HS-5 (cell line): ENCODE measurements around the gene CCL8.
A peak's percentile ranks its signal among the peaks of the same experiment; 100 is the strongest.
"Not testable (repeated sequence)": the region's sequence is repeated elsewhere in the genome, so short reads cannot be mapped to it uniquely, and the experiment has no call there.

ENCODE experiments used
- DNase-seq: peaks from one replicate; pipeline ENCODE4 v3.0.0-alpha.2; 2012; ENCODE audit warnings: low read depth

The CCL8 gene

DNA sequence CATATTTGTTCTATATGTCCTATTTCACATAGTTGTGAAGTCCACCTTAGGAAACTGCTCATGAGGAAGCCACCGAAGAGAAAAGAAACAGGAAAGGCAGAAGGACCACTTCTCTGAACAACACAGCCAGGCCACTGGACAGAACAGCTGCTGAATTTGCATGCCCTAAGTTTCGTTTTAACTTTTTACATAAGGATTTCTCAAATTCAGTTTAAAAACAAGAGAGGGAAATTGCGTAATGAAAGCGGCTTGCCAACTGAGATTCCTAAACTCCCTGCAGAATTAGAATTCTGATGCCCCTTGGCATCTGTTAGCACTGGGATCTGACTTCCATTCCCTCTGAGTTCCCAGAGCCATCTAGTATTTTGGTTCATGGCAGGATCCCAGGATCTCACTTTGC, 5.0 kb upstream of the CCL8 start:
- DNase-seq, result no peak

DNA sequence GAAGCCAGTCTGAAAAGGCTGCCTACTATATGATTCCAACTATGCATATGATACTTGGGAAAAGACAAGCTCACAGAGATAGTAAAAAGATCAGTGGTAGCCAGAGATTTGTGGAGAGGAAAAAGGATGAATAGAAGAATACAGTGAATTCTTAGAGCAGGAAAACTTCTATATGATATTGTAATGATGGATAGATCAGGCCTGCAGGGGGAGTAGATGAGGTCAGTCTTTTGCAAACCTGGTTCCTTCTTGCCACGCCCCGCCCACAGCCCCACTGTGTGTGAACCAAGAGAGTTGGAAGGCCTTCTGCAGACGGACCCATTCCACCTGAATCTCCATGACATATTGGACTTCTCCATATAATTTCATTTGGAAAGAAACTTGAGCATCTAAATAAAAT, 761 bp upstream of the CCL8 start:
- DNase-seq, result no peak

DNA sequence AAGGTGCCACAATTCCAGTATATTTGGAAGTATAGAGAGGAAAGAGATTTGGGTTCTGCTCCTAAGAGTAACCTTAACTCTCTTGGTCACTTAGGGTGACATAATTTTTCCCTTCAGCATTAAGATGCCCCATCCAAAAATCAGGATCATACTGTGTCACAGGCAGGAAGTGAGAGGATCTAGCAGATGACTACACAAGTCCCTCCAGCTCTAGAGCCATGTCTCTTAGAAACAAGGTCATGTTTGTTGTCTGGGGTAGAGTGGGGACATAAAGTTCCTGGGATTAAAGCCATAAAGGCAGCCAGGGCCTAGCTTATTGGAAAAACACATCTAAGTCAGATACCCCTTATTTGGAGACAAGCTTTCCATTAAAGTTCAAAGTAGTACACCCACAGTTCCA, 2.7 kb downstream of the CCL8 start:
- no peak for DNase-seq

DNA sequence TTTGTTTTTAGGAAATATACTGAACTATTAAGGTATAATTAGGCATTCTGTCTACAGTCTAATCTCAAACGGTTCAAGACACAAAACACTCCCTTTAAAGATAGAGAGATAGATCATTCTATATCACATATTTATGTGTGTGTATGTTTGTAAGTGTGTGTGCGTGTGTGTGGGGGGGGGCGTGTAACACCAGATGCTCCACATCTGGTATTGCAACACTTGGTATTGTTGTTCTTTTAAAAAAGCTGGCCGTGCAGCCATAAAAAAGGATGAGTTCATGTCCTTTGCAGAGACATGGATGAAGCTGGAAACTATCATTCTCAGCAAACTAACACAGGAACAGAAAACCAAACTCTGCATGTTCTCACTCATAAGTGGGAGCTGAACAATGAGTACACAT, 8.3 kb downstream of the CCL8 start:
- DNase-seq, result not testable (repeated sequence)

DNA sequence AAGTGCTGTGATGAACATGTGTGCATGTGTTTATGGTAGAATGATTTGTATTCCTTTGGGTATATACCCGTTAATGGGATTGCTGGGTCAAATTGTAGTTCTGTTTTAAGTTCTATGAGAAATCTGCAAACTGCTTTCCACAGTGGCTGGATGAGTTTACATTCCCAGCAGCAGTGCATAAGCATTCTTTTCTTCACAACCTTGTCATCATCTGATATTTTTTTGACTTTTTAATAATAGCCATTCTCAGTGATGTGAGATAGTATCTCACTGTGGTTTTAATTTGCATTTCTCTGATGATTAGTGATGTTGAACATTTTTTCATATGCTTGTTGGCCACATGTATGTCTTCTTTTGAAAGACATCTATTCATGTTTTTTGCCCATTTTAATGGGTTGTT, 18.5 kb downstream of the CCL8 start:
- DNase-seq, result no peak

GRCh38 chr17:34339138-34339770, 20.0 kb downstream of the CCL8 start:
- DNase-seq, result no peak

- DNase-seq, result no peak
Measured at GRCh38 chr17:34341916-34342315, 22.7 kb downstream of the CCL8 start.

GRCh38 chr17:34347063-34347462, 27.8 kb downstream of the CCL8 start:
- DNase-seq, result no peak

DNA sequence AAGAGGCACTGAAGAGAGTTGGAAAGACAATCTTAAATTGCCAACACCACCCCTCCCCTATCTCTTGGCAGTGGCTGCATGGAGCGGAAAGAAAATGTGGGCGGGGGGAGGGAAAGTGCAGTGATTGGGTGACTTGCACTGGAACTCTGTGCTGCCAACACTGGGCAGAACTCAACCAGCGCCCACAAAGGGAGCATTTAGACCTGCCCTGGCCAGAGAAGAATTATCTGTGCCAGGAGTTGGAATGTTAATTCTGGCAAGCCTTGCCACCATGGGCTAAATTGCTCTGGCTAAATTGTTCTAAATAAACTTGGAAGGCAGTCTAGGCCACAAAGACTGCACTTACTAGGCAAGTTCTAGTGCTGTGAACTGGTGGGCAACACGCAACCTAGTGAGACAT, 30.5 kb downstream of the CCL8 start:
- no peak for DNase-seq

- DNase-seq, result no peak
Measured at GRCh38 chr17:34351096-34351495, 31.9 kb downstream of the CCL8 start.

GRCh38 chr17:34352191-34352590, 33.0 kb downstream of the CCL8 start:
- DNase-seq, result no peak

DNA sequence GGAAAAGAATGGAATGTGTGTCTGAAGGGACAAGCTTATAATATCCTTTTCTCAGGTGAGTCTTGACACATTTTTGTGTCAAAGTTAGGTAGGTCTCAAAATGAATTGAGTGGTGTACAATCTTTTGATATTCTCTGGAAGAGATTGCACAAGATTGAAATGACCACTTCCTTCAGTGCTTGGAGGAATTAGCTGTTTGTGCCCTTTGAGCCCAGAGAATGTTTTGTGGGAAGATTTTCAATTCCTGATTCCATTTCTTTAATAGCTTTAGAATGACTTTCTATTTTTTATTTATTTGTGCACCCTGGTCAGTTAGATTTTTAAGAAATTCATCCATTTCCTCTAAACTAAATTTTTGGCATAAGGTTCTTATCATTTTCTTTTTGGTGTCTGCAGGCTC, 35.4 kb downstream of the CCL8 start:
- DNase-seq, result no peak

DNA sequence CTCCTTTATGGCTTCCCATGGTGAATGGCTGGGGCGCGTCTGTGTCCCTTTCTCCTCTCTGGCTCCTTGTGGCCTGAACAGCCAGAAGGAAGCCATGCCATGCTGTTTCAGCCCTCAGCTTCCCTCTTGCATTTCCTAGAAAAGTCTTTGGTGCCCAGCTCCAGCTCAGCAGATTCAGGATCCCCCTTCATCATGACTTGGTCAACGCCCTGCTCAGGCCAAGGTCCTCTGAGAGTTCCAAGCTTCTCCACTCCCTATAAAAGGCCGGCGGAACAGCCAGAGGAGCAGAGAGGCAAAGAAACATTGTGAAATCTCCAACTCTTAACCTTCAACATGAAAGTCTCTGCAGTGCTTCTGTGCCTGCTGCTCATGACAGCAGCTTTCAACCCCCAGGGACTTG, 37.0 kb downstream of the CCL8 start, which contains the start of gene CCL13:
TSS of gene CCL13 (plus strand) at position 287 of the 400 bp plus-strand sequence. CDS start at position 334, 47 bp downstream.
- DNase-seq, result no peak

DNA sequence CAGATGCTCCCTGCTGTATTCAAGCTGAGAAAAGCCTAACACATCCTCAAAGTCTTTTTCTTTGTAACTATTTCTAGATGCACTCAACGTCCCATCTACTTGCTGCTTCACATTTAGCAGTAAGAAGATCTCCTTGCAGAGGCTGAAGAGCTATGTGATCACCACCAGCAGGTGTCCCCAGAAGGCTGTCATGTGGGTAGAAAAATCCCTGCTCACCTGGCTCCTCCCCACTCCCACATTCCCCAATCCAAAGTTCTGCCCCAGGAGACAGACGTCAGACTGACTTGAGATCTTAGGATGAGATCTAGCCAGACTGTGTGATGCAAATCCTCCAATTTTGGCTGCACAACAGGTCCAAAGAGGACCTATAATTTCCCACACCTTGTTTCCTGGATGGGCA, 38.2 kb downstream of the CCL8 start:
- DNase-seq, result no peak

DNA sequence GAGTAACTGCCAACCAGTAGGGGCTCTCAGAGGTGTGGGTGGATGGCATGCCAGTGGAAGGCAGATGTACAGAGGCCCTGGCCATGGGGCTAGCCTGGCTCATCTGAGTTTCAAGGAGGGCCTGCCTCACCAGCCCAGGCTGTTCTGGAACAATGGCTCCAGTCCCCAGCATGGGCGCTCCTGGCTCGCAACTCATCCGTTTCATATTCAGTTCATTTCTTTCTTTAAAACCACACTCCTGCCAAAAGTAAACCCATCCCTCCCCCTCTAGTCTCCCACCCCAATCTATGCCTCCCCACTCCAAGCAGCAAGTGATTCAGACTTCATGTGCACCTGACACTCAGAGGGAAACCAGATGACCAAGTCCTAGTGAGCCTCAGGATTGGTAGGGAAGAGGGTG, 39.4 kb downstream of the CCL8 start:
- no peak for DNase-seq

DNA sequence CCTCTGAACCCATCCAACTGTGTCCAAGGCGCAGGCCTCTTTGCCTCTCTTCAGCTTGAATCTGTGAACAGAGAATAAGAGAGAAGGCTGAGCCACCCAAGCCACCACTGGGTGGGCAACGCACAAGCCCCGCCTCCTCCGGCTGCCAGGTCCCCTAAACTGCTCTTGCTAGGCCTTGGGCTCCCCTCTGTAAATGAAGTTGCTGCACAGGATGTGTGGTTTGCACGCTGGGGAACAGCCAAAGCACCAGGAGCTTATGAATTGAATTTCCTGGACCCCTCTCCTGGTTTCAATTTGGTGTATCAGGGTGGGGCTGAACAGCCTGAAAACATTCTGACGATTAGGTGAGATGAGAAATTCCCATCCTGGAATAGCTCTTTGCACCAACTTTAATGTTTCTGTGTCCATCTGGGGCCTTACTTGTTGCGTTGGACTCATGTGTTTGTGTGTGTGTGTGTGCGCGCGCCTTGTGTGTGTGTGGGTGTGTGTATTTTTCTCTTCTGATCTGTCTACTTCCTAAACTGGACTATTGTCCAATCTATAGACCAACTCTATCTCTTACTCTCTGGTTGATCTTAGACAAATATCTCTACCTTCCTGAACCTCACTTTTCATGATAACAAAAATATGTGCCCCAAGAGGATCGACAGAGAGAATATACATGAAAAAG, 41.5 kb downstream of the CCL8 start:
- DNase-seq, result no peak

DNA sequence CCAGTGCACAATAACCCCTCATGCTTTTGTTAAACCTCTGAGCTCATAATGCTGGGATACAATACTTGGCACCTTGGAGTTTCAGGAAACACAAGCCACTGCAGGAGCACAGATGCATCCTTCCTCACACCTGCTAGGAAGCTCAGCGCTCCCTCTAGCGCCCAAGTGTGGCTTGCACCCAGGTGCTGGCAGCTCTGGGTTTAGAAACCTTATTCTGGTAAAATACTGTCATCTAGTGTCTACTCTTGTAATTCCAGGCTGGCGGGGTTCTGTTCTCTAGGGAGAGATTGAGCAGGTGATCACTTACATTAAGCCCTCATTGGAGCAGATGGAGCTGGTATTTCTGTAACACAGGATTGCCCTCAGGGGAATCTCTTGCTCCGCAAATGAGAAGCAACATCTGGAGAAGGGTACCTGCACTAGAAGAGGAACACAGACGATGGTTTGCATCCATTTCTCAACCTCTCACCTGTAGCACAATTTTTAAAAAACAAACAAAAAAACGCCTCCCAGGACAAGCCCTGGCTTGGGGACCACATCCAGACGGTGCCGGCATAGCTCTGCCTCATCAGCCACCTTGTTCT, 42.3 kb downstream of the CCL8 start:
- DNase-seq, result peak; percentile 61

GRCh38 chr17:34363183-34363661, 44.0 kb downstream of the CCL8 start, which contains the start of gene CCL1:
Gene CCL1 (minus strand): TSS chr17:34363233. CDS start chr17:34363161, 72 bp downstream.
- DNase-seq, result no peak

GRCh38 chr17:34364751-34365150, 45.5 kb downstream of the CCL8 start:
- no peak for DNase-seq

- no peak for DNase-seq
Measured at GRCh38 chr17:34365340-34365739, 46.1 kb downstream of the CCL8 start.

DNA sequence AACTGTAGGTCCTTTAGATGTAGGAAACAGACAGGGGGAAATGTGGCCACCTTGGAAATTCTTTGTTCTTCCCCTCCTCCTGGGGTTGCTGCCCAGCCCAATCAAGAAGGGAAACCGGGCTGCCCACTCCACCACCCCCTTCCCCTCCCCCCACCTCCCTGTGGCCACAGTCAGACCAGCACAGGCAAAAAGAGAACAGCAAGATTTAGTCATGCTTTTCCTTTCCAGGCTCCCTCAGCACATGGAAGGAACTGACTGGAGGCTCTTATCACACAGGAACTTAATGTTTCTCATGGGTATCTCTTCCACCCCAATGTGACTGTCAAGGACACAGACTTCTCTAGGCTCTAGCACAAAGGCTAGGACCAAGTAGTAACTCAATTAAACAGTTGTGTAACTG, 46.8 kb downstream of the CCL8 start:
- no peak for DNase-seq

DNA sequence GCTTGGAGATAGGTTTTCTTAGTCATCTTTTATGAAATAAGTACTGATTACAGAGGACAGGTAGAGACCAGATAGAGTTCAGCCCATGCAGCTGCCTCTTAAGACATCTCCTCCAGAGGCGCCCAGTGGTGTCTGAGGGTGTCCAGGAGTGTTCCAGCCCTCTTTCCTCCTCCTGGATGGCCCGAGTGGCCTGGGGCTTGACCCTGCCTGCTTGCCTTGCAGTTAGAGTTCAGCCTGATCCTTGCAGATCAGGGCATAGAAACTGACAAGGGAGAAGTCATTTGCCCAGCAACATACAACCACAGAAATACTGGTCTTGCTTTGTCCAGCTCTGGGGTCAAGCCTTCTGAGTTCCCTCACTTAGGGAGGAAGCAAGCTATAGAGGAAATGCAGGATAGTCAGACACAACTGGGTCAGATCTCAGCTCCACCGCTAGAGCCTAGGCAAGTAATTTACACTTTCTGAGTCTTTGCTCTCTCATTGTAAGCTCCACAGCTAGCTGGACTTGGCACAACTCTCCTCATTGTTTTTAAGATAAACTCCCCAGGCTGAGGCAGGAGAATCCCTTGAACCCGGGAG, 47.4 kb downstream of the CCL8 start:
- DNase-seq, result no peak
